TTC549 (cell line): ENCODE measurements around the gene CCIN.
A peak's percentile ranks its signal among the peaks of the same experiment; 100 is the strongest.
"Not testable (repeated sequence)": the region's sequence is repeated elsewhere in the genome, so short reads cannot be mapped to it uniquely, and the experiment has no call there.

Source experiments
- FAIRE-seq: peaks from 2 replicates; lab custom pipeline; 2012; peaks lifted over from hg19 to GRCh38; lab: Jason Lieb, UNC

CCIN gene

GRCh38 chr9:36160126-36160525 is 9.1 kb upstream of the CCIN start:
- not testable (repeated sequence) for FAIRE-seq

- FAIRE-seq: no peak
Measured at GRCh38 chr9:36161187-36161586, 8.0 kb upstream of the CCIN start.

GRCh38 chr9:36162211-36162738 is 6.9 kb upstream of the CCIN start:
- no peak for FAIRE-seq

- FAIRE-seq: no peak
Measured at GRCh38 chr9:36163049-36163785, 6.0 kb upstream of the CCIN start.

GRCh38 chr9:36163786-36164170 is 5.4 kb upstream of the CCIN start:
- FAIRE-seq: no peak

- FAIRE-seq: no peak
Measured at GRCh38 chr9:36164372-36164771, 4.8 kb upstream of the CCIN start.

GRCh38 chr9:36164989-36165388 is 4.2 kb upstream of the CCIN start:
- no peak for FAIRE-seq

- FAIRE-seq: no peak
Measured at GRCh38 chr9:36165826-36166167, 3.4 kb upstream of the CCIN start.

- no peak for FAIRE-seq
Measured at GRCh38 chr9:36166168-36166927, 2.8 kb upstream of the CCIN start.

- no peak for FAIRE-seq
Measured at GRCh38 chr9:36169708-36170107, 520 bp downstream of the CCIN start.

GRCh38 chr9:36170531-36170930 is 1.3 kb downstream of the CCIN start:
- no peak for FAIRE-seq

GRCh38 chr9:36173861-36174260 is 4.7 kb downstream of the CCIN start:
- FAIRE-seq: no peak

GRCh38 chr9:36174271-36174670 is 5.1 kb downstream of the CCIN start:
- FAIRE-seq: no peak

GRCh38 chr9:36174731-36175130 is 5.5 kb downstream of the CCIN start:
- FAIRE-seq: no peak

- FAIRE-seq: not testable (repeated sequence)
Measured at GRCh38 chr9:36175209-36175608, 6.0 kb downstream of the CCIN start.

- FAIRE-seq: not testable (repeated sequence)
Measured at GRCh38 chr9:36176496-36176895, 7.3 kb downstream of the CCIN start.

- no peak for FAIRE-seq
Measured at GRCh38 chr9:36177571-36177970, 8.4 kb downstream of the CCIN start.

- FAIRE-seq: not testable (repeated sequence)
Measured at GRCh38 chr9:36180243-36180642, 11.1 kb downstream of the CCIN start.

- no peak for FAIRE-seq
Measured at GRCh38 chr9:36187414-36187813, 18.2 kb downstream of the CCIN start.

- FAIRE-seq: no peak
Measured at GRCh38 chr9:36188212-36188611, 19.0 kb downstream of the CCIN start.

- no peak for FAIRE-seq
Measured at GRCh38 chr9:36189976-36190375, 20.8 kb downstream of the CCIN start.

GRCh38 chr9:36190388-36191289 is 21.5 kb downstream of the CCIN start, which contains the start of gene CLTA:
Gene CLTA, plus strand, starts transcription at chr9:36190921. Its CDS starts 136 bp downstream, at chr9:36191057.
- FAIRE-seq: peak; percentile 84

- no peak for FAIRE-seq
Measured at GRCh38 chr9:36191290-36191645, 22.1 kb downstream of the CCIN start.
